ENCODE measurements around the gene LRRC8D.

Gene LRRC8D

GRCh38 chr1:89807503-89807902, 13.3 kb upstream of the LRRC8D start:
- no peak for DNase-seq (ENCODE audit: low spot score)

GRCh38 chr1:89807983-89808382, 12.8 kb upstream of the LRRC8D start:
- no peak for DNase-seq (ENCODE audit: low spot score)

GRCh38 chr1:89808441-89809117, 12.3 kb upstream of the LRRC8D start:
- no peak for DNase-seq (ENCODE audit: low spot score)

- no peak for DNase-seq (ENCODE audit: low spot score)
Measured at GRCh38 chr1:89809556-89809955, 11.3 kb upstream of the LRRC8D start.

GRCh38 chr1:89810302-89810701, 10.5 kb upstream of the LRRC8D start:
- no peak for DNase-seq (ENCODE audit: low spot score)

GRCh38 chr1:89810880-89811279, 10.0 kb upstream of the LRRC8D start:
- no peak for DNase-seq (ENCODE audit: low spot score)

- DNase-seq (ENCODE audit: low spot score), result no peak
Measured at GRCh38 chr1:89812992-89813391, 7.8 kb upstream of the LRRC8D start.

GRCh38 chr1:89815040-89815439, 5.8 kb upstream of the LRRC8D start:
- no peak for DNase-seq (ENCODE audit: low spot score)

GRCh38 chr1:89815611-89816010, 5.2 kb upstream of the LRRC8D start:
- peak; percentile 64 for DNase-seq (ENCODE audit: low spot score)

- DNase-seq (ENCODE audit: low spot score), result no peak
Measured at GRCh38 chr1:89816366-89816765, 4.5 kb upstream of the LRRC8D start.

- DNase-seq (ENCODE audit: low spot score), result no peak
Measured at GRCh38 chr1:89821322-89822108, 683 bp downstream of the LRRC8D start.

GRCh38 chr1:89822109-89822962, 1.5 kb downstream of the LRRC8D start:
- DNase-seq (ENCODE audit: low spot score), result no peak

GRCh38 chr1:89822999-89823628, 2.3 kb downstream of the LRRC8D start:
- no peak for DNase-seq (ENCODE audit: low spot score)

- DNase-seq (ENCODE audit: low spot score), result no peak
Measured at GRCh38 chr1:89823679-89824292, 3.0 kb downstream of the LRRC8D start.

- no peak for DNase-seq (ENCODE audit: low spot score)
Measured at GRCh38 chr1:89826594-89826993, 5.8 kb downstream of the LRRC8D start.

GRCh38 chr1:89827330-89827729, 6.5 kb downstream of the LRRC8D start:
- DNase-seq (ENCODE audit: low spot score), result no peak

GRCh38 chr1:89827902-89828301, 7.1 kb downstream of the LRRC8D start:
- DNase-seq (ENCODE audit: low spot score), result no peak

GRCh38 chr1:89829186-89829585, 8.4 kb downstream of the LRRC8D start:
- DNase-seq (ENCODE audit: low spot score), result no peak

GRCh38 chr1:89831462-89832120, 10.8 kb downstream of the LRRC8D start:
- DNase-seq (ENCODE audit: low spot score), result peak; percentile 85

- DNase-seq (ENCODE audit: low spot score), result peak; percentile 86
Measured at GRCh38 chr1:89832496-89833127, 11.8 kb downstream of the LRRC8D start.
